H1 (cell line): ENCODE measurements around the gene USB1. TPM values are rescaled to one million over a fixed set of nuclear protein-coding genes. Genes with fewer than 3 reads are reported as not detected.

Experiments
- CTCF ChIA-PET: fragments of 300-600 bp; sonication (Branson Sonifier 250); formaldehyde crosslinking; loops from one replicate; lab custom pipeline; 2021; ENCODE audit not compliant: partially characterized antibody; lab: Charles Lee
- POLR2A ChIA-PET: fragments of 300-600 bp; sonication (Branson Sonifier 250); formaldehyde crosslinking; loops from one replicate; lab custom pipeline; 2021; ENCODE audit warnings: inconsistent platforms; ENCODE audit not compliant: partially characterized antibody; lab: Charles Lee
- DNase-seq, 2 experiments: peaks; one replicate each; pipeline versions ENCODE4 v3.0.0 to v3.0.0-alpha.2; 2010 to 2022; ENCODE audit warnings: low spot score in 2 of 2, low read depth in 1 of 2, mixed read lengths in 1 of 2
- FAIRE-seq: peaks from 2 replicates; lab custom pipeline; 2011; peaks lifted over from hg19 to GRCh38; lab: Jason Lieb, UNC
- H2AFZ ChIP-seq: 2 replicates; pipeline ENCODE4 v1.8.1; 2012; ENCODE audit warnings: low read length, inconsistent platforms
- H2AK5ac ChIP-seq: 2 replicates; pipeline ENCODE4 v1.6.1; 2013; ENCODE audit warnings: low read depth, low read length
- H2BK120ac ChIP-seq: replicated peaks from 2 replicates; pipeline ENCODE3; 2013; ENCODE audit warnings: low read depth, low read length, inconsistent platforms
- H2BK12ac ChIP-seq: 2 replicates; pipeline ENCODE4 v1.6.1; 2013; ENCODE audit warnings: low read depth, low read length
- H2BK15ac ChIP-seq: 2 replicates; pipeline ENCODE4 v1.6.1; 2013; ENCODE audit warnings: low read length
- H2BK20ac ChIP-seq: 2 replicates; pipeline ENCODE4 v1.6.1; 2013; ENCODE audit warnings: low read length
- H2BK5ac ChIP-seq: 2 replicates; pipeline ENCODE4 v1.6.1; 2013; ENCODE audit warnings: low read depth, low read length
- H3K14ac ChIP-seq: 2 replicates; pipeline ENCODE4 v1.6.1; 2013; ENCODE audit warnings: inconsistent platforms; ENCODE audit not compliant: insufficient read length
- H3K18ac ChIP-seq: 2 replicates; pipeline ENCODE4 v1.6.1; 2013; ENCODE audit warnings: low read length; ENCODE audit errors: extremely low read depth
- H3K23ac ChIP-seq: 2 replicates; pipeline ENCODE4 v1.6.1; 2013; ENCODE audit warnings: inconsistent platforms; ENCODE audit not compliant: insufficient read length
- H3K23me2 ChIP-seq: 2 replicates; pipeline ENCODE4 v1.6.1; 2013; ENCODE audit warnings: low read depth, low read length
- H3K27ac ChIP-seq: 2 replicates; pipeline ENCODE4 v1.6.1; 2011; ENCODE audit warnings: low read depth, low read length, inconsistent platforms
- H3K27me3 ChIP-seq, 4 experiments: replicated peaks in 1 of 4; 1 replicate in 1 of 4; 2 replicates in 3 of 4; pipeline versions ENCODE4 v1.6.1 to v1.8.1; 2011 to 2013; ENCODE audit warnings: low read length in 3 of 4, mild to moderate bottlenecking in 3 of 4, inconsistent platforms in 2 of 4, mixed read lengths in 2 of 4, moderate library complexity in 1 of 4; ENCODE audit not compliant: control insufficient read depth in 3 of 4, insufficient read depth in 3 of 4; ENCODE audit errors: extremely low read depth in 1 of 4
- H3K36me3 ChIP-seq, 4 experiments: 2 replicates each; pipeline versions ENCODE4 v1.6.1 to v1.8.1; 2011 to 2013; ENCODE audit warnings: mild to moderate bottlenecking in 4 of 4, low read length in 3 of 4, moderate library complexity in 2 of 4, control low read depth in 1 of 4, inconsistent platforms in 1 of 4; ENCODE audit not compliant: insufficient read depth in 4 of 4, control insufficient read depth in 2 of 4
- H3K4ac ChIP-seq: replicated peaks from 2 replicates; pipeline ENCODE3; 2013; ENCODE audit warnings: low read length, low read depth, mixed read lengths, inconsistent platforms; ENCODE audit not compliant: insufficient read length
- H3K4me1 ChIP-seq, 4 experiments: replicated peaks in 1 of 4; 1 replicate in 1 of 4; 2 replicates in 3 of 4; pipeline versions ENCODE4 v1.6.1 to v1.8.1; 2011 to 2013; ENCODE audit warnings: low read length in 3 of 4, inconsistent platforms in 2 of 4, mixed read lengths in 1 of 4; ENCODE audit not compliant: insufficient read depth in 4 of 4, control insufficient read depth in 3 of 4
- H3K4me2 ChIP-seq, 2 experiments: 2 replicates each; pipeline versions ENCODE4 v1.6.1 to v1.8.1; 2011 to 2013; ENCODE audit warnings: low read depth in 2 of 2, low read length in 2 of 2, control low read depth in 1 of 2, inconsistent platforms in 1 of 2, mild to moderate bottlenecking in 1 of 2; ENCODE audit not compliant: insufficient read depth in 1 of 2
- H3K4me3 ChIP-seq, 4 experiments: fragments of 200-600, 300-600 bp in 1 of 4; sonication (generic), shearing (Covaris generic), sonication (Bioruptor Twin) in 1 of 4; 2 replicates each; pipeline versions ENCODE4 v1.5.1 to v1.8.1; 2011 to 2016; ENCODE audit warnings: low read length in 4 of 4, low read depth in 3 of 4, control low read depth in 2 of 4, inconsistent platforms in 2 of 4, mild to moderate bottlenecking in 2 of 4, mixed read lengths in 1 of 4, moderate library complexity in 1 of 4; ENCODE audit not compliant: insufficient read depth in 2 of 4; ENCODE audit errors: extremely low read depth in 1 of 4
- H3K56ac ChIP-seq: replicated peaks from 2 replicates; pipeline ENCODE3; 2013; ENCODE audit warnings: low read depth, mild to moderate bottlenecking, mixed read lengths, low read length, inconsistent platforms; ENCODE audit not compliant: insufficient read length
- H3K79me1 ChIP-seq: 2 replicates; pipeline ENCODE4 v1.6.1; 2013; ENCODE audit warnings: low read depth, low read length, control low read depth
- H3K79me2 ChIP-seq, 2 experiments: 2 replicates each; pipeline versions ENCODE4 v1.6.1 to v1.8.1; 2012 to 2013; ENCODE audit warnings: low read length in 2 of 2, mild to moderate bottlenecking in 2 of 2, inconsistent platforms in 1 of 2; ENCODE audit not compliant: insufficient read depth in 2 of 2, control insufficient read depth in 1 of 2
- H3K9ac ChIP-seq, 4 experiments: replicated peaks in 1 of 4; 1 replicate in 1 of 4; 2 replicates in 3 of 4; pipeline versions ENCODE4 v1.6.1 to v1.8.1; 2011 to 2013; ENCODE audit warnings: low read depth in 3 of 4, low read length in 3 of 4, control low read depth in 2 of 4, mild to moderate bottlenecking in 2 of 4, moderate library complexity in 2 of 4, inconsistent platforms in 1 of 4; ENCODE audit errors: extremely low read depth in 1 of 4
- H3K9me3 ChIP-seq, 2 experiments: 2 replicates each; pipeline versions ENCODE4 v1.6.1 to v1.8.1; 2012 to 2013; ENCODE audit warnings: mild to moderate bottlenecking in 2 of 2, moderate library complexity in 2 of 2, control low read depth in 1 of 2, inconsistent platforms in 1 of 2, low read depth in 1 of 2, low read length in 1 of 2, mixed read lengths in 1 of 2; ENCODE audit not compliant: insufficient read depth in 2 of 2
- H4K20me1 ChIP-seq, 2 experiments: replicated peaks in 1 of 2; 2 replicates each; pipeline versions ENCODE3 to v1.8.1; 2011 to 2013; ENCODE audit warnings: inconsistent platforms in 2 of 2, low read length in 2 of 2, mild to moderate bottlenecking in 1 of 2; ENCODE audit not compliant: insufficient read depth in 2 of 2, control insufficient read depth in 1 of 2
- H4K5ac ChIP-seq: 2 replicates; pipeline ENCODE4 v1.6.1; 2013; ENCODE audit warnings: low read length, low read depth, mixed read lengths, inconsistent platforms; ENCODE audit not compliant: insufficient read length
- H4K8ac ChIP-seq: 2 replicates; pipeline ENCODE4 v1.8.0; 2013; ENCODE audit warnings: mild to moderate bottlenecking, moderate library complexity, low read length, inconsistent platforms; ENCODE audit not compliant: insufficient read depth; ENCODE audit errors: extremely low read depth
- H4K91ac ChIP-seq: replicated peaks from 2 replicates; pipeline ENCODE3; 2013; ENCODE audit warnings: low read length, mixed read lengths, inconsistent platforms; ENCODE audit not compliant: insufficient read length
- ASH2L ChIP-seq: fragments of 200-600, 300-600 bp; sonication (generic); IDR thresholded peaks from one replicate; pipeline ENCODE4 v1.7.1; 2017; ENCODE audit warnings: low read length
- CEBPB ChIP-seq: IDR thresholded peaks from 2 replicates; pipeline ENCODE4 v1.6.1; 2012; ENCODE audit warnings: low read depth, low read length
- NRF1 ChIP-seq: IDR thresholded peaks from 2 replicates; pipeline ENCODE4 v1.6.1; 2011; ENCODE audit warnings: mild to moderate bottlenecking, low read depth, low read length, improper control_type of control experiment
- PHF8 ChIP-seq: fragments of 200-600 bp; sonication (generic); conservative IDR thresholded peaks from 2 replicates; pipeline ENCODE4 v1.7.1; 2012; ENCODE audit warnings: low read depth, mild to moderate bottlenecking, inconsistent platforms, low read length, moderate library complexity
- RFX5 ChIP-seq: IDR thresholded peaks from 2 replicates; pipeline ENCODE4 v1.6.1; 2011; ENCODE audit warnings: low read depth, low read length, improper control_type of control experiment, borderline replicate concordance
- RNF2 ChIP-seq: fragments of 200-900, 300-1000 bp; sonication (generic); IDR thresholded peaks from 2 replicates; pipeline ENCODE4 v1.7.1; 2016; ENCODE audit warnings: borderline replicate concordance, low read depth, mild to moderate bottlenecking, antibody characterized with exemption, low read length; ENCODE audit not compliant: poor library complexity, severe bottlenecking; ENCODE audit errors: missing control alignments
- SAP30 ChIP-seq: fragments of 300-600 bp; sonication (generic); IDR thresholded peaks from 2 replicates; pipeline ENCODE4 v1.7.1; 2012; ENCODE audit warnings: low read length, moderate library complexity, mild to moderate bottlenecking, inconsistent platforms; ENCODE audit not compliant: insufficient read depth, insufficient replicate concordance
- SIN3A ChIP-seq, 2 experiments: IDR thresholded peaks in 1 of 2; conservative IDR thresholded peaks in 1 of 2; 2 replicates each; pipeline ENCODE4 v1.6.1; 2011 to 2012; ENCODE audit warnings: low read length in 2 of 2, improper control_type of control experiment in 1 of 2, low read depth in 1 of 2, mild to moderate bottlenecking in 1 of 2
- SUZ12 ChIP-seq: fragments of 200-600 bp; sonication (generic); IDR thresholded peaks from 2 replicates; pipeline ENCODE4 v1.6.1; 2012; ENCODE audit warnings: mild to moderate bottlenecking, inconsistent platforms, low read length, moderate library complexity, mixed read lengths
- YY1 ChIP-seq: IDR thresholded peaks from 2 replicates; pipeline ENCODE4 v1.6.1; 2011; ENCODE audit warnings: low read depth, mild to moderate bottlenecking, low read length
- WGBS, 2 experiments: shearing (Covaris generic) in 1 of 2; methylation state at CpG; one replicate each; pipeline versions ENCODE4 v1.1.6 to v1.1.7; 2013 to 2015; ENCODE audit warnings: low lambda C conversion rate in 2 of 2, mixed read lengths in 2 of 2, inconsistent platforms in 1 of 2, low coverage in 1 of 2, missing lambda C conversion rate in 1 of 2; ENCODE audit not compliant: insufficient replicate concordance in 2 of 2, insufficient coverage in 1 of 2, insufficient read length in 1 of 2; ENCODE audit errors: extremely low coverage in 1 of 2, missing lambda C conversion rate in 1 of 2; 5-methylcytosine and 5-hydroxymethylcytosine counted together
- polyA plus RNA-seq, 7 experiments: library from polyadenylated mRNA; depleted of rRNA in 3 of 7; stranded (reverse) in 5 of 7; unstranded in 2 of 7; fragments of >200 nt in 5 of 7; fragments of 200-250 nt in 2 of 7; gene quantifications; 1 replicate in 5 of 7; 2 replicates in 1 of 7; 4 replicates in 1 of 7; pipeline versions ENCODE4 v1.2.1 to v1.2.3, GENCODE V29; 2011 to 2013; ENCODE audit warnings: missing spikeins in 2 of 7, mixed read lengths in 2 of 7
- total RNA-seq: library from RNA; stranded (reverse); fragmentation: NEBNext Ultra II Directional; extraction: Animal tissue kit (Norgen Biotek cat#: 25700); gene quantifications from 2 replicates; pipeline ENCODE4 v1.2.1, GENCODE V29; 2021

Gene USB1
- total and polyA plus RNA-seq, 2 of the 8 experiments (the other 6 are each of a cell fraction or from before 2014, with no cell fraction given), result 65.4 to 75.9 TPM

DNA sequence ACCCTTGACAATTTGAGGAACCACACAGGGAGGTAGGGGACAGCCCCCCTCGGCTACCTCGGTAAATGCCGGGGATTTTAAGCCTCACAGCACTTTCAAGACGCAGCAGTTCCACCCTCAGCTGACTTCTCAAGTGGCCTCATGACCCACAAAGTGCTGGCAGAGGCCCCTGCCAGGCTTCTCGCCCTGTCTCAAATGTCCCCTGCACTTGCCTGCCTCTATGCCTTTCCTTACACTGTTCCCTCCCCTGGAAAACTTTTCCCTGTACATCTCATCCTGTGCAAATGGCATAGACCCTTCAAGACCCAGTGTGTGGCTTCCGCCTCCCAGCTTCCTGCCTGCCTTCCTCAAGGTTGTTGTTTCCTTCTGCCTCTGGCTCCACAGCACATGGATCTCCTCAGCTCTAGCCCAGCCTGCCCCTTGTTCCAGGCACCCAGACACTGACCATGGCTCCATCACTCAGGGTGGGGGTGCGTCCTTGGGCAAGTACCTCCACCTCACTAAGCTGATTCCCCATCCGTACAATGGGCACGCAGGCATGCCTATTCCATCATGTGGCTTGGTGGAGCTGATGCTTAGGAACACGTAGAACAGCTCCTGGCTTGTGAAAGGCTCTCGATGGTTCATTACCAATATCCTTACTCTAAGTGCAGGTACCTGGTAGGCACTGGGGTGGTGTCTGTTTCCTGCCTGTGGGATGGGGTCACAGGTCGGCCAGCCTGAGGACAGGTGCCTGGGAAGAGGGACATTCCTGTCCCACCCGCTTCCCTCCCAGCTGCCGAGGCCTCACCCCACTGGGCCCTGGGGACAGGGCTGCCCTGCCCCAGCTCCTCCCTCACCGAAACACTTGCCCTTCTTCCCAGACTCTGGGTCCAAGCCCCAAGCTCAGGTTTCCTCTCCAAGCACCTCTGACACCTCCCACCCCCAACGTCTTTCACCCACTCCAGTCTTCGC, 48.3 kb downstream of the USB1 start:
- no peak for FAIRE-seq
- 83% methylated on average over 16 of the region's 17 CpGs; no CpG with 5 or more reads in 1 of the 2 experiments for WGBS, 2 experiments
- POLR2A ChIA-PET, result interaction anchor here (0.6 to 1.8 kb wide), 9 partner anchors 12 to 108 kb away, joined by 3 to 5 read pairs (median 3); partner anchors contain the start of gene CFAP20
- no peak for TF ChIP-seq SAP30
- no peak for TF ChIP-seq ASH2L
- no peak for TF ChIP-seq SIN3A (conservative IDR thresholded peaks at IDR 0.05 in 1 of 2, IDR thresholded peaks at IDR 0.05 in 1 of 2; ENCODE audit: low read depth in 1 of 2, low read length in 2 of 2)
- no peak for TF ChIP-seq RFX5
- no peak for TF ChIP-seq CEBPB
- no peak for TF ChIP-seq NRF1
- no peak for TF ChIP-seq PHF8
- no peak for TF ChIP-seq RNF2
- TF ChIP-seq SUZ12, result no peak
- no peak for TF ChIP-seq YY1

More for the DNA sequence above, 48.3 kb downstream of the USB1 start:
- Histone ChIP-seq H4K20me1 (no peaks in the 10 kb centered on the region), H3K4me2 (no peak overlapping the region), H3K79me1 (no peaks in the 10 kb centered on the region), H4K91ac (no peak overlapping the region), H3K27me3 (no peaks in the 10 kb centered on the region), H3K23me2 (no peaks in the 10 kb centered on the region), H3K79me2 (no peaks in the 10 kb centered on the region), H2AK5ac (no peak overlapping the region; the same call in 1 of the 2 replicates), H3K23ac (no peak overlapping the region), H3K4ac (no peak overlapping the region), H2AFZ (no peak overlapping the region), H2BK20ac (no peak overlapping the region), H3K14ac (no peak overlapping the region), H2BK5ac (no peak overlapping the region), H4K5ac (no peak overlapping the region), H4K8ac (no peak overlapping the region; the same call in 1 of the 2 replicates), H3K56ac (no peak overlapping the region), H3K27ac (no peak overlapping the region), H2BK12ac (peak overlapping the region; percentile 72; the same call in 1 of the 2 replicates), H3K4me3 (no peak overlapping the region), H3K4me1 (peaks cover 0 to 15% (median 8%) of the 10 kb centered on the region in 4 experiments; a peak in 4 of 7 replicates), H2BK120ac (no peak overlapping the region), H3K36me3 (peaks cover 0 to 4% (median 0%) of the 10 kb centered on the region in 4 experiments; a peak in 2 of 8 replicates), H2BK15ac (no peak overlapping the region), H3K9ac (no peak overlapping the region), H3K18ac (no peak overlapping the region), H3K9me3 (no peaks in the 10 kb centered on the region)
- CTCF ChIA-PET, result interaction anchor here (0.8 to 5.5 kb wide), 15 partner anchors 8 to 400 kb away, joined by 3 to 57 read pairs (median 4); no protein-coding TSS in a partner anchor
- peak in 1 of 2 experiments; percentile 43 for DNase-seq
